Activated T-helper 17 cell treated with anti-CD3 and anti-CD28 coated beads, Interleukin-2, amount 50 U/mL, for 72 hours (primary cell): ENCODE data around the gene CLDN15. TPM values are rescaled to one million over a fixed set of nuclear protein-coding genes. Genes with fewer than 3 reads are reported as not detected.
A peak's percentile ranks its signal among the peaks of the same experiment; 100 is the strongest.
"Not testable (repeated sequence)": the region's sequence is repeated elsewhere in the genome, so short reads cannot be mapped to it uniquely, and the experiment has no call there.

ENCODE experiments used
- ATAC-seq: fragments of 150-1000 bp; cut with Tn5 transposase; replicated peaks from 2 replicates; pipeline ENCODE4 v1.10.0; 2021; ENCODE audit warnings: mild to moderate bottlenecking, moderate library complexity
- H3K27ac Mint-ChIP-seq: one replicate; pipeline ENCODE4 v1.8.0; 2022; ENCODE audit warnings: mixed read lengths
- H3K27me3 Mint-ChIP-seq: one replicate; pipeline ENCODE4 v1.8.0; 2022; ENCODE audit warnings: mixed read lengths
- H3K36me3 Mint-ChIP-seq: one replicate; pipeline ENCODE4 v1.8.0; 2022; ENCODE audit warnings: low read depth, mild to moderate bottlenecking, mixed read lengths
- H3K4me1 Mint-ChIP-seq: one replicate; pipeline ENCODE4 v1.8.0; 2022; ENCODE audit warnings: mixed read lengths
- H3K4me3 Mint-ChIP-seq: one replicate; pipeline ENCODE4 v1.8.0; 2022; ENCODE audit warnings: mild to moderate bottlenecking, mixed read lengths
- H3K9me3 Mint-ChIP-seq: one replicate; pipeline ENCODE4 v1.8.0; 2022; ENCODE audit warnings: mixed read lengths
- total RNA-seq, 2 donors: library from RNA; stranded (reverse); gene quantifications; one replicate each; pipeline ENCODE4 v1.2.3, GENCODE V29; 2022

The CLDN15 gene
- total RNA-seq, 2 donors from 2014 or later, result 20.0 to 23.1 TPM

- Mint-ChIP-seq H3K27ac (peak overlapping the region; percentile 99), H3K4me1 (peaks cover 19% of the 10 kb centered on the region), H3K36me3 (peaks cover 39% of the 10 kb centered on the region), H3K4me3 (peak overlapping the region; percentile 98)
- H3K9me3 Mint-ChIP-seq, ATAC-seq, H3K27me3 Mint-ChIP-seq: not testable (repeated sequence)
Measured at GRCh38 chr7:101253199-101253598, 15.6 kb upstream of the CLDN15 start.

- H3K9me3 Mint-ChIP-seq, result no peaks in the 10 kb centered on the region
- H3K27ac Mint-ChIP-seq, result peak overlapping the region; percentile 99
- H3K36me3 Mint-ChIP-seq, result peaks cover 49% of the 10 kb centered on the region
- peak overlapping the region; percentile 98 for H3K4me3 Mint-ChIP-seq
- ATAC-seq, result peak; percentile 99
- peaks cover 21% of the 10 kb centered on the region for H3K4me1 Mint-ChIP-seq
- H3K27me3 Mint-ChIP-seq, result no peaks in the 10 kb centered on the region
Measured at GRCh38 chr7:101251871-101252659, 14.5 kb upstream of the CLDN15 start.

GRCh38 chr7:101250324-101250723 lies 12.7 kb upstream of the CLDN15 start:
- H3K27me3 Mint-ChIP-seq, result no peaks in the 10 kb centered on the region
- H3K4me1 Mint-ChIP-seq, result peaks cover 21% of the 10 kb centered on the region
- no peak for ATAC-seq
- peak overlapping the region; percentile 63 for H3K27ac Mint-ChIP-seq
- H3K36me3 Mint-ChIP-seq, result peaks cover 55% of the 10 kb centered on the region
- H3K4me3 Mint-ChIP-seq, result peak overlapping the region; percentile 98
- no peaks in the 10 kb centered on the region for H3K9me3 Mint-ChIP-seq

GRCh38 chr7:101248276-101248675 lies 10.7 kb upstream of the CLDN15 start:
- no peak for ATAC-seq
- H3K4me1 Mint-ChIP-seq, result peaks cover 21% of the 10 kb centered on the region
- H3K27ac Mint-ChIP-seq, result no peak overlapping the region
- H3K9me3 Mint-ChIP-seq, result no peaks in the 10 kb centered on the region
- peaks cover 69% of the 10 kb centered on the region for H3K36me3 Mint-ChIP-seq
- H3K27me3 Mint-ChIP-seq, result no peaks in the 10 kb centered on the region
- no peak overlapping the region for H3K4me3 Mint-ChIP-seq

GRCh38 chr7:101245147-101245668 lies 7.6 kb upstream of the CLDN15 start:
- Mint-ChIP-seq H3K9me3 (no peaks in the 10 kb centered on the region), H3K4me3 (peak overlapping the region; percentile 79), H3K27ac (peak overlapping the region; percentile 79), H3K4me1 (peaks cover 9% of the 10 kb centered on the region), H3K36me3 (peaks cover 65% of the 10 kb centered on the region), H3K27me3 (no peaks in the 10 kb centered on the region)
- ATAC-seq, result no peak

- H3K27me3 Mint-ChIP-seq, result no peaks in the 10 kb centered on the region
- peak; percentile 94 for ATAC-seq
- peak within 1 kb of the TSS; percentile 79 for H3K4me3 Mint-ChIP-seq
- H3K27ac Mint-ChIP-seq, result peak within 1 kb of the TSS; percentile 79
- peaks cover 65% of the 10 kb centered on the region for H3K36me3 Mint-ChIP-seq
- H3K9me3 Mint-ChIP-seq, result no peaks in the 10 kb centered on the region
- peaks cover 4% of the 10 kb centered on the region for H3K4me1 Mint-ChIP-seq
Measured at GRCh38 chr7:101244375-101245146, 7.0 kb upstream of the CLDN15 start, which contains the start of gene FIS1. FIS1 (minus strand) TSS chr7:101245081; CDS start chr7:101245004, 77 bp downstream.

GRCh38 chr7:101243646-101244374 lies 6.2 kb upstream of the CLDN15 start:
- Mint-ChIP-seq H3K4me3 (peak overlapping the region; percentile 79), H3K9me3 (no peaks in the 10 kb centered on the region), H3K4me1 (peaks cover 4% of the 10 kb centered on the region), H3K27ac (peak overlapping the region; percentile 79), H3K27me3 (no peaks in the 10 kb centered on the region), H3K36me3 (peaks cover 64% of the 10 kb centered on the region)
- no peak for ATAC-seq

- Mint-ChIP-seq H3K27me3 (no peaks in the 10 kb centered on the region), H3K4me1 (no peaks in the 10 kb centered on the region)
Measured at GRCh38 chr7:101241443-101242349, 4.1 kb upstream of the CLDN15 start.

GRCh38 chr7:101241015-101241363 lies 3.4 kb upstream of the CLDN15 start:
- peaks cover 47% of the 10 kb centered on the region for H3K36me3 Mint-ChIP-seq
- no peaks in the 10 kb centered on the region for H3K27me3 Mint-ChIP-seq
- H3K9me3 Mint-ChIP-seq, result no peaks in the 10 kb centered on the region
- H3K4me3 Mint-ChIP-seq, result no peak overlapping the region
- H3K4me1 Mint-ChIP-seq, result no peaks in the 10 kb centered on the region
- no peak overlapping the region for H3K27ac Mint-ChIP-seq
- ATAC-seq, result no peak

More at GRCh38 chr7:101241443-101242349, 4.1 kb upstream of the CLDN15 start:
- H3K4me3 Mint-ChIP-seq, result no peak overlapping the region
- ATAC-seq, result no peak
- peaks cover 47% of the 10 kb centered on the region for H3K36me3 Mint-ChIP-seq
- no peaks in the 10 kb centered on the region for H3K9me3 Mint-ChIP-seq
- no peak overlapping the region for H3K27ac Mint-ChIP-seq

GRCh38 chr7:101240226-101241014 lies 2.8 kb upstream of the CLDN15 start:
- Mint-ChIP-seq H3K4me1 (no peaks in the 10 kb centered on the region), H3K27me3 (no peaks in the 10 kb centered on the region), H3K9me3 (no peaks in the 10 kb centered on the region), H3K36me3 (peaks cover 43% of the 10 kb centered on the region), H3K27ac (no peak overlapping the region), H3K4me3 (no peak overlapping the region)
- no peak for ATAC-seq

- no peaks in the 10 kb centered on the region for H3K4me1 Mint-ChIP-seq
- no peaks in the 10 kb centered on the region for H3K9me3 Mint-ChIP-seq
- no peaks in the 10 kb centered on the region for H3K27me3 Mint-ChIP-seq
- H3K36me3 Mint-ChIP-seq, result peaks cover 37% of the 10 kb centered on the region
- no peak overlapping the region for H3K27ac Mint-ChIP-seq
- H3K4me3 Mint-ChIP-seq, result no peak overlapping the region
- ATAC-seq, result no peak
Measured at GRCh38 chr7:101239951-101240220, 2.3 kb upstream of the CLDN15 start.

- no peaks in the 10 kb centered on the region for H3K27me3 Mint-ChIP-seq
- H3K9me3 Mint-ChIP-seq, result no peaks in the 10 kb centered on the region
- no peak overlapping the region for H3K27ac Mint-ChIP-seq
- no peak overlapping the region for H3K4me3 Mint-ChIP-seq
- H3K4me1 Mint-ChIP-seq, result no peaks in the 10 kb centered on the region
- peaks cover 33% of the 10 kb centered on the region for H3K36me3 Mint-ChIP-seq
- no peak for ATAC-seq
Measured at GRCh38 chr7:101239191-101239950, 1.8 kb upstream of the CLDN15 start.
